H1 (cell line): ENCODE data around the gene SOX2. TPM values are rescaled to one million over a fixed set of nuclear protein-coding genes. Genes with fewer than 3 reads are reported as not detected.

Source experiments
- CTCF ChIA-PET: fragments of 300-600 bp; sonication (Branson Sonifier 250); formaldehyde crosslinking; loops from one replicate; lab custom pipeline; 2021; ENCODE audit not compliant: partially characterized antibody; lab: Charles Lee
- POLR2A ChIA-PET: fragments of 300-600 bp; sonication (Branson Sonifier 250); formaldehyde crosslinking; loops from one replicate; lab custom pipeline; 2021; ENCODE audit warnings: inconsistent platforms; ENCODE audit not compliant: partially characterized antibody; lab: Charles Lee
- DNase-seq, 2 experiments: peaks; one replicate each; pipeline versions ENCODE4 v3.0.0 to v3.0.0-alpha.2; 2010 to 2022; ENCODE audit warnings: low spot score in 2 of 2, low read depth in 1 of 2, mixed read lengths in 1 of 2
- FAIRE-seq: peaks from 2 replicates; lab custom pipeline; 2011; peaks lifted over from hg19 to GRCh38; lab: Jason Lieb, UNC
- H2AFZ ChIP-seq: 2 replicates; pipeline ENCODE4 v1.8.1; 2012; ENCODE audit warnings: low read length, inconsistent platforms
- H2AK5ac ChIP-seq: 2 replicates; pipeline ENCODE4 v1.6.1; 2013; ENCODE audit warnings: low read depth, low read length
- H2BK120ac ChIP-seq: replicated peaks from 2 replicates; pipeline ENCODE3; 2013; ENCODE audit warnings: low read depth, low read length, inconsistent platforms
- H2BK12ac ChIP-seq: 2 replicates; pipeline ENCODE4 v1.6.1; 2013; ENCODE audit warnings: low read depth, low read length
- H2BK15ac ChIP-seq: 2 replicates; pipeline ENCODE4 v1.6.1; 2013; ENCODE audit warnings: low read length
- H2BK20ac ChIP-seq: 2 replicates; pipeline ENCODE4 v1.6.1; 2013; ENCODE audit warnings: low read length
- H2BK5ac ChIP-seq: 2 replicates; pipeline ENCODE4 v1.6.1; 2013; ENCODE audit warnings: low read depth, low read length
- H3K14ac ChIP-seq: 2 replicates; pipeline ENCODE4 v1.6.1; 2013; ENCODE audit warnings: inconsistent platforms; ENCODE audit not compliant: insufficient read length
- H3K18ac ChIP-seq: 2 replicates; pipeline ENCODE4 v1.6.1; 2013; ENCODE audit warnings: low read length; ENCODE audit errors: extremely low read depth
- H3K23ac ChIP-seq: 2 replicates; pipeline ENCODE4 v1.6.1; 2013; ENCODE audit warnings: inconsistent platforms; ENCODE audit not compliant: insufficient read length
- H3K23me2 ChIP-seq: 2 replicates; pipeline ENCODE4 v1.6.1; 2013; ENCODE audit warnings: low read depth, low read length
- H3K27ac ChIP-seq: 2 replicates; pipeline ENCODE4 v1.6.1; 2011; ENCODE audit warnings: low read depth, low read length, inconsistent platforms
- H3K27me3 ChIP-seq, 4 experiments: replicated peaks in 1 of 4; 1 replicate in 1 of 4; 2 replicates in 3 of 4; pipeline versions ENCODE4 v1.6.1 to v1.8.1; 2011 to 2013; ENCODE audit warnings: low read length in 3 of 4, mild to moderate bottlenecking in 3 of 4, inconsistent platforms in 2 of 4, mixed read lengths in 2 of 4, moderate library complexity in 1 of 4; ENCODE audit not compliant: control insufficient read depth in 3 of 4, insufficient read depth in 3 of 4; ENCODE audit errors: extremely low read depth in 1 of 4
- H3K36me3 ChIP-seq, 4 experiments: 2 replicates each; pipeline versions ENCODE4 v1.6.1 to v1.8.1; 2011 to 2013; ENCODE audit warnings: mild to moderate bottlenecking in 4 of 4, low read length in 3 of 4, moderate library complexity in 2 of 4, control low read depth in 1 of 4, inconsistent platforms in 1 of 4; ENCODE audit not compliant: insufficient read depth in 4 of 4, control insufficient read depth in 2 of 4
- H3K4ac ChIP-seq: replicated peaks from 2 replicates; pipeline ENCODE3; 2013; ENCODE audit warnings: low read length, low read depth, mixed read lengths, inconsistent platforms; ENCODE audit not compliant: insufficient read length
- H3K4me1 ChIP-seq, 4 experiments: replicated peaks in 1 of 4; 1 replicate in 1 of 4; 2 replicates in 3 of 4; pipeline versions ENCODE4 v1.6.1 to v1.8.1; 2011 to 2013; ENCODE audit warnings: low read length in 3 of 4, inconsistent platforms in 2 of 4, mixed read lengths in 1 of 4; ENCODE audit not compliant: insufficient read depth in 4 of 4, control insufficient read depth in 3 of 4
- H3K4me2 ChIP-seq, 2 experiments: 2 replicates each; pipeline versions ENCODE4 v1.6.1 to v1.8.1; 2011 to 2013; ENCODE audit warnings: low read depth in 2 of 2, low read length in 2 of 2, control low read depth in 1 of 2, inconsistent platforms in 1 of 2, mild to moderate bottlenecking in 1 of 2; ENCODE audit not compliant: insufficient read depth in 1 of 2
- H3K4me3 ChIP-seq, 4 experiments: fragments of 200-600, 300-600 bp in 1 of 4; sonication (generic), shearing (Covaris generic), sonication (Bioruptor Twin) in 1 of 4; 2 replicates each; pipeline versions ENCODE4 v1.5.1 to v1.8.1; 2011 to 2016; ENCODE audit warnings: low read length in 4 of 4, low read depth in 3 of 4, control low read depth in 2 of 4, inconsistent platforms in 2 of 4, mild to moderate bottlenecking in 2 of 4, mixed read lengths in 1 of 4, moderate library complexity in 1 of 4; ENCODE audit not compliant: insufficient read depth in 2 of 4; ENCODE audit errors: extremely low read depth in 1 of 4
- H3K56ac ChIP-seq: replicated peaks from 2 replicates; pipeline ENCODE3; 2013; ENCODE audit warnings: low read depth, mild to moderate bottlenecking, mixed read lengths, low read length, inconsistent platforms; ENCODE audit not compliant: insufficient read length
- H3K79me1 ChIP-seq: 2 replicates; pipeline ENCODE4 v1.6.1; 2013; ENCODE audit warnings: low read depth, low read length, control low read depth
- H3K79me2 ChIP-seq, 2 experiments: 2 replicates each; pipeline versions ENCODE4 v1.6.1 to v1.8.1; 2012 to 2013; ENCODE audit warnings: low read length in 2 of 2, mild to moderate bottlenecking in 2 of 2, inconsistent platforms in 1 of 2; ENCODE audit not compliant: insufficient read depth in 2 of 2, control insufficient read depth in 1 of 2
- H3K9ac ChIP-seq, 4 experiments: replicated peaks in 1 of 4; 1 replicate in 1 of 4; 2 replicates in 3 of 4; pipeline versions ENCODE4 v1.6.1 to v1.8.1; 2011 to 2013; ENCODE audit warnings: low read depth in 3 of 4, low read length in 3 of 4, control low read depth in 2 of 4, mild to moderate bottlenecking in 2 of 4, moderate library complexity in 2 of 4, inconsistent platforms in 1 of 4; ENCODE audit errors: extremely low read depth in 1 of 4
- H3K9me3 ChIP-seq, 2 experiments: 2 replicates each; pipeline versions ENCODE4 v1.6.1 to v1.8.1; 2012 to 2013; ENCODE audit warnings: mild to moderate bottlenecking in 2 of 2, moderate library complexity in 2 of 2, control low read depth in 1 of 2, inconsistent platforms in 1 of 2, low read depth in 1 of 2, low read length in 1 of 2, mixed read lengths in 1 of 2; ENCODE audit not compliant: insufficient read depth in 2 of 2
- H4K20me1 ChIP-seq, 2 experiments: replicated peaks in 1 of 2; 2 replicates each; pipeline versions ENCODE3 to v1.8.1; 2011 to 2013; ENCODE audit warnings: inconsistent platforms in 2 of 2, low read length in 2 of 2, mild to moderate bottlenecking in 1 of 2; ENCODE audit not compliant: insufficient read depth in 2 of 2, control insufficient read depth in 1 of 2
- H4K5ac ChIP-seq: 2 replicates; pipeline ENCODE4 v1.6.1; 2013; ENCODE audit warnings: low read length, low read depth, mixed read lengths, inconsistent platforms; ENCODE audit not compliant: insufficient read length
- H4K8ac ChIP-seq: 2 replicates; pipeline ENCODE4 v1.8.0; 2013; ENCODE audit warnings: mild to moderate bottlenecking, moderate library complexity, low read length, inconsistent platforms; ENCODE audit not compliant: insufficient read depth; ENCODE audit errors: extremely low read depth
- H4K91ac ChIP-seq: replicated peaks from 2 replicates; pipeline ENCODE3; 2013; ENCODE audit warnings: low read length, mixed read lengths, inconsistent platforms; ENCODE audit not compliant: insufficient read length
- KDM1A ChIP-seq: fragments of 200-600, 300-600 bp; sonication (generic); IDR thresholded peaks from 2 replicates; pipeline ENCODE4 v1.7.1; 2016; ENCODE audit warnings: mild to moderate bottlenecking, low read length, borderline replicate concordance
- KDM4A ChIP-seq: IDR thresholded peaks from one replicate; pipeline ENCODE4 v1.7.1; 2012; ENCODE audit warnings: low read depth, mild to moderate bottlenecking, moderate library complexity, low read length, inconsistent platforms; ENCODE audit not compliant: severe bottlenecking
- POU5F1 ChIP-seq: IDR thresholded peaks from 2 replicates; pipeline ENCODE4 v1.6.1; 2011; ENCODE audit warnings: low read depth, mild to moderate bottlenecking, low read length, moderate library complexity
- YY1 ChIP-seq: IDR thresholded peaks from 2 replicates; pipeline ENCODE4 v1.6.1; 2011; ENCODE audit warnings: low read depth, mild to moderate bottlenecking, low read length
- WGBS, 2 experiments: shearing (Covaris generic) in 1 of 2; methylation state at CpG; one replicate each; pipeline versions ENCODE4 v1.1.6 to v1.1.7; 2013 to 2015; ENCODE audit warnings: low lambda C conversion rate in 2 of 2, mixed read lengths in 2 of 2, inconsistent platforms in 1 of 2, low coverage in 1 of 2, missing lambda C conversion rate in 1 of 2; ENCODE audit not compliant: insufficient replicate concordance in 2 of 2, insufficient coverage in 1 of 2, insufficient read length in 1 of 2; ENCODE audit errors: extremely low coverage in 1 of 2, missing lambda C conversion rate in 1 of 2; 5-methylcytosine and 5-hydroxymethylcytosine counted together
- polyA plus RNA-seq, 7 experiments: library from polyadenylated mRNA; depleted of rRNA in 3 of 7; stranded (reverse) in 5 of 7; unstranded in 2 of 7; fragments of >200 nt in 5 of 7; fragments of 200-250 nt in 2 of 7; gene quantifications; 1 replicate in 5 of 7; 2 replicates in 1 of 7; 4 replicates in 1 of 7; pipeline versions ENCODE4 v1.2.1 to v1.2.3, GENCODE V29; 2011 to 2013; ENCODE audit warnings: missing spikeins in 2 of 7, mixed read lengths in 2 of 7
- total RNA-seq: library from RNA; stranded (reverse); fragmentation: NEBNext Ultra II Directional; extraction: Animal tissue kit (Norgen Biotek cat#: 25700); gene quantifications from 2 replicates; pipeline ENCODE4 v1.2.1, GENCODE V29; 2021
- TF ChIP-seq, protein P1 (sequence below): IDR thresholded peaks from 2 replicates; pipeline ENCODE4 v1.6.1; 2012; ENCODE audit warnings: inconsistent platforms
- TF ChIP-seq, protein P2 (sequence below): IDR thresholded peaks from 2 replicates; pipeline ENCODE4 v1.6.1; 2011; ENCODE audit warnings: low read length, improper control_type of control experiment
- TF ChIP-seq, protein P3 (sequence below): IDR thresholded peaks from 2 replicates; pipeline ENCODE4 v1.6.1; 2012; ENCODE audit warnings: inconsistent platforms

The SOX2 gene
- total and polyA plus RNA-seq, 2 of the 8 experiments (the other 6 are each of a cell fraction or from before 2014, with no cell fraction given) = 149 to 247 TPM

DNA sequence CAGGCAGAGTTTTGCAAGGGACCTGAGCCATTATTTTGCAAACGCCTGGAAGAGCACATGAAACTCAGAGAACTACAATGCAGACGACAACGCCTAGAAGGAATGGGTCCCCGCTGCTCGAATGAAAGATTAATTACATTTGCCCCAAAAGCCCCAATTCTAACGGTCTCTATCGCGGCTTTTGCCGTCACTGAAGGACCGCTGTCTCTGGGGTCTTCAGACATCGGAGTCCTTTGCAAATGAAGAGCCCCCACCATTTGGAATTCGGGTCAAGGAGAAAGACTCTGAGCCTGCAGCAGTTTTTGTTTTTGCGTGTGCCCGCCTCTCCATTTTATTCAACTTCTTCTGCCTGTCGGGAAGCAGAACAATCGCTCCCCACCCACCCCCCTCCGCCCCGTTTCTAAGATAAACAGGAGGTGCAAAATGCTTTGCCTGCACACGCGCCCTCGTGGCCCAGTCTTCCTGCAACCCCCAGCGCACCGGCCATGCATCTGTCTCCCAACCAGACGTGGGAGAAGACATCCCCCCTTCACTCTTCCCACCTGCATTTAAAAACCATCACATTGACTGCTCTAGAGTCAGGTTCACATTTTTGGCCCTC is 13.5 kb downstream of the SOX2 start:
- H2BK5ac ChIP-seq = no peak overlapping the region
- H3K4me2 ChIP-seq = peak overlapping the region; percentile 94 to 100
- H3K18ac ChIP-seq = peak overlapping the region; percentile 73; the same call in 1 of the 2 replicates
- DNase-seq = peak in 1 of 2 experiments; percentile 46
- peaks cover 6 to 31% (median 20%) of the 10 kb centered on the region in 4 experiments for H3K27me3 ChIP-seq
- no peak for FAIRE-seq
- no peak overlapping the region for H3K27ac ChIP-seq
- POLR2A ChIA-PET = interaction anchor here (0.9 to 5.6 kb wide), 6 partner anchors 8 to 164 kb away, joined by 3 to 72 read pairs (median 11); partner anchors contain the start of gene SOX2
- no peaks in the 10 kb centered on the region for H3K79me1 ChIP-seq
- peak overlapping the region; percentile 77 for H2BK12ac ChIP-seq
- H2AK5ac ChIP-seq = no peak overlapping the region
- peaks cover 0 to 19% of the 10 kb centered on the region in 2 experiments; a peak in 3 of 4 replicates for H3K79me2 ChIP-seq
- peaks cover 17 to 47% (median 37%) of the 10 kb centered on the region in 4 experiments for H3K4me1 ChIP-seq
- H2AFZ ChIP-seq = no peak overlapping the region
- 2% methylated on average over 24 of the region's 24 CpGs; no CpG with 5 or more reads in 1 of the 2 experiments for WGBS, 2 experiments
- no peak overlapping the region for H3K56ac ChIP-seq
- CTCF ChIA-PET = interaction anchor here (1.0 kb wide), 1 partner anchor 125 kb away, joined by 3 read pairs; no protein-coding TSS in a partner anchor
- peak overlapping the region; percentile 8 to 73 (median 34); a peak in 6 of 8 replicates for H3K4me3 ChIP-seq
- no peak overlapping the region for H3K4ac ChIP-seq
- no peak overlapping the region for H3K14ac ChIP-seq
- peak overlapping the region; percentile 34 for H4K5ac ChIP-seq
- peaks cover 0 to 12% (median 0%) of the 10 kb centered on the region in 4 experiments; a peak in 1 of 8 replicates for H3K36me3 ChIP-seq
- H2BK20ac ChIP-seq = peak overlapping the region; percentile 52; the same call in 1 of the 2 replicates
- H2BK15ac ChIP-seq = no peak overlapping the region
- H2BK120ac ChIP-seq = no peak overlapping the region
- H4K20me1 ChIP-seq = no peaks in the 10 kb centered on the region
- peak overlapping the region; percentile 3 for H4K91ac ChIP-seq
- no peak overlapping the region for H3K23ac ChIP-seq
- no peak for TF ChIP-seq YY1
- TF ChIP-seq, protein P1, sequence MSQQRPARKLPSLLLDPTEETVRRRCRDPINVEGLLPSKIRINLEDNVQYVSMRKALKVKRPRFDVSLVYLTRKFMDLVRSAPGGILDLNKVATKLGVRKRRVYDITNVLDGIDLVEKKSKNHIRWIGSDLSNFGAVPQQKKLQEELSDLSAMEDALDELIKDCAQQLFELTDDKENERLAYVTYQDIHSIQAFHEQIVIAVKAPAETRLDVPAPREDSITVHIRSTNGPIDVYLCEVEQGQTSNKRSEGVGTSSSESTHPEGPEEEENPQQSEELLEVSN = no peak
- TF ChIP-seq, protein P2, sequence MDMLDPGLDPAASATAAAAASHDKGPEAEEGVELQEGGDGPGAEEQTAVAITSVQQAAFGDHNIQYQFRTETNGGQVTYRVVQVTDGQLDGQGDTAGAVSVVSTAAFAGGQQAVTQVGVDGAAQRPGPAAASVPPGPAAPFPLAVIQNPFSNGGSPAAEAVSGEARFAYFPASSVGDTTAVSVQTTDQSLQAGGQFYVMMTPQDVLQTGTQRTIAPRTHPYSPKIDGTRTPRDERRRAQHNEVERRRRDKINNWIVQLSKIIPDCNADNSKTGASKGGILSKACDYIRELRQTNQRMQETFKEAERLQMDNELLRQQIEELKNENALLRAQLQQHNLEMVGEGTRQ = no peak
- TF ChIP-seq POU5F1 = no peak
- TF ChIP-seq KDM4A = peak; percentile 25
- TF ChIP-seq, protein P3, sequence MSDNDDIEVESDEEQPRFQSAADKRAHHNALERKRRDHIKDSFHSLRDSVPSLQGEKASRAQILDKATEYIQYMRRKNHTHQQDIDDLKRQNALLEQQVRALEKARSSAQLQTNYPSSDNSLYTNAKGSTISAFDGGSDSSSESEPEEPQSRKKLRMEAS = peak; percentile 26; the same call in 1 of the 2 replicates
- TF ChIP-seq KDM1A = peak; percentile 49; the same call in 1 of the 2 replicates
- H3K23me2 ChIP-seq = peaks cover 24% of the 10 kb centered on the region
- no peak overlapping the region for H4K8ac ChIP-seq
- no peaks in the 10 kb centered on the region for H3K9me3 ChIP-seq
- no peak overlapping the region for H3K9ac ChIP-seq
